GM18507 (cell line): ENCODE data around the gene IL1R1.

Experiments used
- DNase-seq: peaks from one replicate; pipeline ENCODE4 v3.0.0; 2011; ENCODE audit warnings: low read depth; ENCODE audit not compliant: insufficient read length; ENCODE audit errors: extremely low spot score
- FAIRE-seq: peaks from 2 replicates; lab custom pipeline; 2011; peaks lifted over from hg19 to GRCh38; lab: Jason Lieb, UNC

Gene IL1R1

GRCh38 chr2:102186791-102187495, 44.4 kb downstream of the IL1R1 start, which contains the start of gene IL1RL2:
IL1RL2 (plus strand) TSS chr2:102187023; CDS start chr2:102187868, 845 bp downstream.
- no peak for FAIRE-seq
- DNase-seq = no peak

- no peak for DNase-seq
- no peak for FAIRE-seq
Observed at GRCh38 chr2:102187496-102188150, 45.1 kb downstream of the IL1R1 start.

GRCh38 chr2:102190430-102191107, 48.0 kb downstream of the IL1R1 start:
- FAIRE-seq = no peak
- no peak for DNase-seq

- DNase-seq (no peak), FAIRE-seq (no peak)
Observed at GRCh38 chr2:102191501-102191900, 49.0 kb downstream of the IL1R1 start.

- no peak for DNase-seq
- FAIRE-seq = no peak
Observed at GRCh38 chr2:102193074-102193473, 50.5 kb downstream of the IL1R1 start.

GRCh38 chr2:102194609-102195268, 52.2 kb downstream of the IL1R1 start:
- no peak for FAIRE-seq
- DNase-seq = no peak

- DNase-seq (no peak), FAIRE-seq (no peak)
Observed at GRCh38 chr2:102197389-102198137, 55.0 kb downstream of the IL1R1 start.

GRCh38 chr2:102200539-102200938, 58.0 kb downstream of the IL1R1 start:
- no peak for FAIRE-seq
- DNase-seq = no peak

- DNase-seq (no peak), FAIRE-seq (no peak)
Observed at GRCh38 chr2:102204638-102205037, 62.1 kb downstream of the IL1R1 start.

GRCh38 chr2:102206666-102207341, 64.3 kb downstream of the IL1R1 start:
- no peak for DNase-seq
- no peak for FAIRE-seq

GRCh38 chr2:102208774-102209173, 66.2 kb downstream of the IL1R1 start:
- no peak for DNase-seq
- FAIRE-seq = no peak

- DNase-seq = no peak
- no peak for FAIRE-seq
Observed at GRCh38 chr2:102209474-102209873, 66.9 kb downstream of the IL1R1 start.

- DNase-seq = no peak
- FAIRE-seq = no peak
Observed at GRCh38 chr2:102217032-102217431, 74.5 kb downstream of the IL1R1 start.

GRCh38 chr2:102224824-102225739, 82.5 kb downstream of the IL1R1 start:
- no peak for FAIRE-seq
- DNase-seq = no peak

- DNase-seq = no peak
- FAIRE-seq = no peak
Observed at GRCh38 chr2:102226171-102226570, 83.6 kb downstream of the IL1R1 start.

- DNase-seq (no peak), FAIRE-seq (no peak)
Observed at GRCh38 chr2:102226612-102227391, 84.3 kb downstream of the IL1R1 start.

GRCh38 chr2:102229141-102229769, 86.7 kb downstream of the IL1R1 start:
- DNase-seq (no peak), FAIRE-seq (no peak)
